ENCODE results near the gene MRPS7.

MRPS7 gene

DNA sequence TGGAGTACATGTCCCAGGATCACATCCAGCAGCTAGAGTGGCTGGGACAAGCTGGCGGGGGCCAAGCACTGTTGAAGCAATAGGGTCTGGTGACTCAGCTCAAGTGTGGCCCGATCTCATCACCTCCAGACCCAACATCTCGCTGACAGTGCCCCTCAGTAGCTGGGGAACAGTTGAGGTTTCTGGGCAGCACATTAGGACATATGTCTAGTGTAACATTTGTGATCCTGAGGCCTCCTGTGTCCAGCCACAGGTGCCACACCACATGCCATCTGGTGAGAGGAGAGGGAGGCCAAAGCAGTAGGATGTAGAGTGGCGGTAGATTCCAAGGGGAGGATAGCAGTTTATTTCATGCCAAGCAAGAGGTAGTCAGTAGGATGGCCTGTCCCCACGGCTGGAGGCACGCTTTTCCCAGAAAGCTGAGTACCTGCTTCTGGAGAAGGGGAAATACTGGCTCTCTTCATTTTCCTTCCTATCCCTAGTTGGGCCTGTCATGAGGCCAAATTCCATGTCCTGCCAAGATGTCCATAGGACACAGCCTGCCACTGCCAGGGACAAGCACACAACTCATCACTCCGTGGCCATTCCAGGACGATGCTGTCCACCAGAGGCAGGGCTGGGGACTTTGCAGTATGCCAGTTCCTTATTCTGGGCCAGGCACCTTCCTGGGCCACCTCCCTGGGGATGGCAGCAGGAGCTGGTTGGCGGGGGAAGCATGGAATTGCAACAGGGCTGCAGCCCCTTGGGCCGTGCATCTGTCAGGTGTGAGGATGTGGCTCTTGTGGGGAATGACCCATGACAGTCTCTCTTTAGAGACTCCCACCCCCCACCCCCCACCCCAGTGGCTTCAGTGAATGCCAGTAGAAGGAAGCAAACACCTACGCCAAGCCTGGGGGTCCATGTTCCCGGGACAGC, 24.3 kb upstream of the MRPS7 start:
- Histone ChIP-seq H3K36me3 (ENCODE audit: control insufficient read depth, insufficient read depth, low read length) (peaks cover 80% of the 10 kb centered on the region), H3K4me3 (ENCODE audit: insufficient read depth, low read depth, low read length, poor library complexity, severe bottlenecking) (no peak overlapping the region), H3K4me1 (ENCODE audit: control insufficient read depth, insufficient read depth, low read length, poor library complexity, severe bottlenecking) (peaks cover 20% of the 10 kb centered on the region), H3K27me3 (replicated peaks; ENCODE audit: control insufficient read depth, insufficient read depth, low read length, poor library complexity, severe bottlenecking) (no peaks in the 10 kb centered on the region), H3K27ac (ENCODE audit: insufficient read depth, low read length, poor library complexity, severe bottlenecking) (no peak overlapping the region), H3K9me3 (ENCODE audit: control insufficient read depth, low read length) (no peaks in the 10 kb centered on the region)
- no peak for DNase-seq

DNA sequence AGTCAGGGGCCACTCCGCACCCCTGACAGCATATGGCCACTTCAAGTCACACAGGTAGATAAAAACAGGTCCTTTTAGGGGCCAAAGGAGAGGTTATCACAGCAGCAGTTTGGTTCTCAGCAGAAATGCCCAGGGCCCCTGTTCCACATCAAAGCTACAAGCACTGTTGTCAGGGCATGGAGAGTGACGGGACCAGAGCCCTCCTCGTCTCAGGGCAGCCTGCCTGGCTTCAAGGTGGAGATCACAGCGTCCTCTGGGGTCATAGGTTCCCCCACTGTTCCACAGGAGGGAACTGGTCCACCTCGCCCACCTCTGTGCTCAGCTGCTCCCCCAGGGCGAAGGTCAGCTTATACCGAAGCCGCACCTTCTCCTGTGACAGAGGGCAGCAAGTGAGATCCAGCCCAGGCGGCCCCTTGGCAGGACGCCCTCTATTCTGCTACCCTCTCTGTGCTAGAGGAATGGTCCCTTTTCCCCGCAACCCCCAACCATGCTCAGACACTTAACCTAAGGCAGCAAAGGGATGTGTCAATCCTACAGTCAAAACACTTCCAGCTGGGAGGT, 23.6 kb upstream of the MRPS7 start:
- H3K4me3 ChIP-seq (ENCODE audit: insufficient read depth, low read depth, low read length, poor library complexity, severe bottlenecking), result no peak overlapping the region
- H3K36me3 ChIP-seq (ENCODE audit: control insufficient read depth, insufficient read depth, low read length), result peaks cover 74% of the 10 kb centered on the region
- H3K27ac ChIP-seq (ENCODE audit: insufficient read depth, low read length, poor library complexity, severe bottlenecking), result no peak overlapping the region
- no peaks in the 10 kb centered on the region for H3K9me3 ChIP-seq (ENCODE audit: control insufficient read depth, low read length)
- DNase-seq, result no peak
- no peaks in the 10 kb centered on the region for H3K27me3 ChIP-seq (replicated peaks; ENCODE audit: control insufficient read depth, insufficient read depth, low read length, poor library complexity, severe bottlenecking)
- H3K4me1 ChIP-seq (ENCODE audit: control insufficient read depth, insufficient read depth, low read length, poor library complexity, severe bottlenecking), result peaks cover 27% of the 10 kb centered on the region

DNA sequence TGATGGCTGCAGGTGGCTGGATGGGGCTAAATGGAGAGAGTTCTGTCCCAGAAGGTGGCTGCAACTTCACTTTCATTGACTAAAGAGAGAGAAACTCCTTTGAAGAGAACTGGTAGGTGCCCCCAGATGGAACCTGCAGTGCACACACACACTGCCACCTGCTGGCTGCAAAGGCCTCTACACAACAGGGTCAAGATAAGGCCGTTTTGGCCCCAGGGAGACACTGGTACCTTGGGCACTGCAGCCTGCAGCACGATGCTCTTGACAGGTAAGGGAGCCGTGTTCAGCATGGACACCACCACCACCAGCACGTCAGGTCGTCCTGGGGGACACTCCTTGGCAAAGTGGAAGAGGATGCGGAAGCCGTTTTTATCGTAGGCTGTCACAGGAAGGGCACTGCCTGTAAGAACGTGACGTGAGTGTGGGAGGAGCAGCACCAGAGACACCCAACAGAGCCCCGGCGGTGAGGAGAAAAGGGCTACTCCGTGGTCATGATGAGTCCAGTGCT, 22.9 kb upstream of the MRPS7 start:
- Histone ChIP-seq H3K36me3 (ENCODE audit: control insufficient read depth, insufficient read depth, low read length) (peaks cover 79% of the 10 kb centered on the region), H3K27ac (ENCODE audit: insufficient read depth, low read length, poor library complexity, severe bottlenecking) (peak overlapping the region; percentile 40), H3K4me3 (ENCODE audit: insufficient read depth, low read depth, low read length, poor library complexity, severe bottlenecking) (peak overlapping the region; percentile 35), H3K27me3 (replicated peaks; ENCODE audit: control insufficient read depth, insufficient read depth, low read length, poor library complexity, severe bottlenecking) (no peaks in the 10 kb centered on the region), H3K9me3 (ENCODE audit: control insufficient read depth, low read length) (no peaks in the 10 kb centered on the region), H3K4me1 (ENCODE audit: control insufficient read depth, insufficient read depth, low read length, poor library complexity, severe bottlenecking) (peaks cover 33% of the 10 kb centered on the region)
- peak; percentile 19 to 46 (median 31) for DNase-seq

DNA sequence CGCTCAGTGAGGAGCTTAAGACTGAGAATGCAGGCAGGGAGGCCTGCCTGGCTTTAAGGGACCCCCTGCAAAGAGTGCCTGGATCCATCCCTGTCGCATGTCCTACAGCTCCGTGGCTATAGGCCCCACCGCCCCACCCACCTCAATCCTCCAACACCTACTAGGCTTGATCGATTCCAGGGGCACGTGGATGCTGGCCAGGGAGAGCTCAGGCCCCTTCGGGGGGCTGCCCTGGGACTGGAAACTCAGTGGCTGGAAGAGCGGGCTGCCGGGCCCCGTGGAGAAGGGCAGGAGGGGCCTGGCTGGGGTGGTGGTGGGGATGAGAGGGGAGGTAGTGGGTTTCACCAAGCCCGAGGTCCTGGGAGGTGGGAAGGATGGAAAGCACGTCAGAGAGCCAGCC, 22.5 kb upstream of the MRPS7 start:
- Histone ChIP-seq H3K27ac (ENCODE audit: insufficient read depth, low read length, poor library complexity, severe bottlenecking) (peak overlapping the region; percentile 40), H3K27me3 (replicated peaks; ENCODE audit: control insufficient read depth, insufficient read depth, low read length, poor library complexity, severe bottlenecking) (no peaks in the 10 kb centered on the region), H3K9me3 (ENCODE audit: control insufficient read depth, low read length) (no peaks in the 10 kb centered on the region), H3K4me1 (ENCODE audit: control insufficient read depth, insufficient read depth, low read length, poor library complexity, severe bottlenecking) (peaks cover 33% of the 10 kb centered on the region), H3K36me3 (ENCODE audit: control insufficient read depth, insufficient read depth, low read length) (peaks cover 84% of the 10 kb centered on the region), H3K4me3 (ENCODE audit: insufficient read depth, low read depth, low read length, poor library complexity, severe bottlenecking) (no peak overlapping the region)
- no peak for DNase-seq

DNA sequence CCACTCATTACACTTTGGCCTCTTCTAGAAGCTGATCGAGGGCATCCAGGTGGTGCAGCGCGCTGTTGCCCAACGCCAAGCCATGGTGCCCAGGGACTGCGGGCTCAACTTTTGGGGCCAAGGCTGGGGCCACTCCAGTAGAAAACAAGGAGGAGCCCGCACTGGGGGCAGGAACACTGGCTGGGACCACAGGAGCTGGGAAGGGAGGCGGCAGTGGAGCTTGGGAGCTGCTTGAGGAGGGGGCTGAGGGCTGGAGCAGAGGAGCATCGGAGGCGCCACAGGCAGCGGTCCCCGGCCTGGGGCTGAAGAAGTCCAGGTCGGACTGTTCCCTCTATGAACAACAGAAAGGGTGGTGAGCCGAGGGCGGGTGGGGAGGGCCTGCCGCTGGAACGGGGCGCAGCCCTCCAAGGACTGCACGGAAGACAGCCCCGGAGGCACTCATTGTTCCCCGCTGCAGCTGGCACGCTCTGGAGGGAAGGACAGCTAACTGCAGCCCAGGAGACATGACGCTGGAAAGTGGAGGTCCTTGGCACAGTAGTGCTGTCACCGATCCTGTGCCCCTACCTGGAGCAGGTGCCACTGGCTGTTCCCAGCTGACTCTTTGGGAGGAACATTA, 21.8 kb upstream of the MRPS7 start:
- H3K9me3 ChIP-seq (ENCODE audit: control insufficient read depth, low read length), result no peaks in the 10 kb centered on the region
- H3K27ac ChIP-seq (ENCODE audit: insufficient read depth, low read length, poor library complexity, severe bottlenecking), result peak overlapping the region; percentile 11
- no peak for DNase-seq
- no peaks in the 10 kb centered on the region for H3K27me3 ChIP-seq (replicated peaks; ENCODE audit: control insufficient read depth, insufficient read depth, low read length, poor library complexity, severe bottlenecking)
- peaks cover 81% of the 10 kb centered on the region for H3K36me3 ChIP-seq (ENCODE audit: control insufficient read depth, insufficient read depth, low read length)
- H3K4me3 ChIP-seq (ENCODE audit: insufficient read depth, low read depth, low read length, poor library complexity, severe bottlenecking), result no peak overlapping the region
- peaks cover 33% of the 10 kb centered on the region for H3K4me1 ChIP-seq (ENCODE audit: control insufficient read depth, insufficient read depth, low read length, poor library complexity, severe bottlenecking)

DNA sequence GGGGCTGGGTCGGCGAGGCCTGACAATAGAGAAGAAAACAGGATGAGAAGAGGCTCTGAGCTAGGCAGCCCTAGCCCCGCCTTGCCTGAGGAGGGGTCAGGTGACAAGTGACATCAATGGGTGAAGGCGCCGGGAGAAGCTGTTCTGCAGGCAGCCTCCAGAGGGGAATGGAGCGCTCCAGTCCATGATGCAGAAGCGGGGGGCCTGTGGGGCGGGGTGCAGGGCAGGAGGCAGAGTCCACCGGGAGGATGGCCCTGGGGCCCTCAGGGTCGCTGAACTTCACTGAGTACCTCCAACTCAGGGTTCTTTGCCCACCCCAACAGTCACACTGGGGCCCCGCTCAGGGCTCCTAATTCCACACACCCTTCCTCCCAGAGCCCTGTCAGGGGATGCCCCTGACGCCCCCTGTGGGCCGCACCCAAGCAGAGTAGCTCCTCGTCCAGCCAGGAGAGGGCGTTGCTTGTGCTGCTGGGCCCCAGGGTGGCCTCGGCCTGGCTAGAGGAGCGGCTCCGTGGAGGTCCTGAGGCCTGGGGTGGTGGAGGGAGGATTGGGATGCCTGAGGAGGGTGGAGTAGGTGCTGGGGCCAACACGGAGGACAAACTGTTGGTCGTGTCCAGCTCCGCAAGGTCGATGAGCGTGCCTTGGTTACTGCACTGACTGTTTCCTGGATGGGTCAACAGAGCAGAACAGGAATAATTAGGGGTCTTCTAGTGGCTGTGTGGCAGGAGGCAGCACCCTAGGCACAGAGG, 21.1 kb upstream of the MRPS7 start:
- Histone ChIP-seq H3K27me3 (replicated peaks; ENCODE audit: control insufficient read depth, insufficient read depth, low read length, poor library complexity, severe bottlenecking) (no peaks in the 10 kb centered on the region), H3K36me3 (ENCODE audit: control insufficient read depth, insufficient read depth, low read length) (peaks cover 81% of the 10 kb centered on the region), H3K4me1 (ENCODE audit: control insufficient read depth, insufficient read depth, low read length, poor library complexity, severe bottlenecking) (peaks cover 33% of the 10 kb centered on the region), H3K9me3 (ENCODE audit: control insufficient read depth, low read length) (no peaks in the 10 kb centered on the region), H3K27ac (ENCODE audit: insufficient read depth, low read length, poor library complexity, severe bottlenecking) (no peak overlapping the region), H3K4me3 (ENCODE audit: insufficient read depth, low read depth, low read length, poor library complexity, severe bottlenecking) (no peak overlapping the region)
- DNase-seq, result no peak

DNA sequence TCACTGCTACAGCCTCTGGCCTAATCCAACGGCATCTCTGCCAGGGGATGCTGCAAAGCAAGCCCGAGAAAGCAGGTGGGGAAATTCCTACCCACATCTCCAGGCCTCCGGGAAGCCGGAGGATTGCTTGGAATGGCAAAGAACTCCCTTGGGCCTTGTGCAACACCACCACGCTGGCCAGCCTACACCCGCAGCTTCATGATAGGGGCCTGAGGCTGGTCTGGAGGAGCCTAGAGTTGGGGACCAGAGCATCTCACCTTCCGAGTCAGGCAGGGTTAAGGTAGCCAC, 20.6 kb upstream of the MRPS7 start:
- no peak overlapping the region for H3K27ac ChIP-seq (ENCODE audit: insufficient read depth, low read length, poor library complexity, severe bottlenecking)

DNA sequence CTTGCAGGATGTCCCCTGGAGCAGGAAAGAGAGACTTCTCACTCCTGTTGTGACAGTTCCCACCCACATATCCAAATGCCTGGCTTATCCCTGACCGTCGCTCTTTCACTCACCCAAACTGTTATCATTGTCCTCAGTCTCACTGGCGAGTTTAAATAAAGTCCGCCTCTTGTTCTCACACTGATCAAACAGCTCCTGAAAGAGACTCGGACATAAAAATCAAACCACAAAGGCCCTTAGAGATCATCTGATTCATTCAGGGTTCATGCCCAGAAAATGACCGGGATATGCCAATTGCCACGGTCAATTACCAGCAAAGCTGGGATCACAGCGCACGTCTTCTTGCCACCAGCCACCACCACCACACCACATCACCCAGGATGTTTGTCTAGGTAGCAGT, 20.2 kb upstream of the MRPS7 start:
- no peak for DNase-seq
- H3K27ac ChIP-seq (ENCODE audit: insufficient read depth, low read length, poor library complexity, severe bottlenecking), result peak overlapping the region; percentile 44
- no peaks in the 10 kb centered on the region for H3K27me3 ChIP-seq (replicated peaks; ENCODE audit: control insufficient read depth, insufficient read depth, low read length, poor library complexity, severe bottlenecking)

More for the DNA sequence above, 20.6 kb upstream of the MRPS7 start:
- no peak for DNase-seq
- no peaks in the 10 kb centered on the region for H3K27me3 ChIP-seq (replicated peaks; ENCODE audit: control insufficient read depth, insufficient read depth, low read length, poor library complexity, severe bottlenecking)
- peaks cover 33% of the 10 kb centered on the region for H3K4me1 ChIP-seq (ENCODE audit: control insufficient read depth, insufficient read depth, low read length, poor library complexity, severe bottlenecking)
- H3K4me3 ChIP-seq (ENCODE audit: insufficient read depth, low read depth, low read length, poor library complexity, severe bottlenecking), result no peak overlapping the region
- no peaks in the 10 kb centered on the region for H3K9me3 ChIP-seq (ENCODE audit: control insufficient read depth, low read length)
- H3K36me3 ChIP-seq (ENCODE audit: control insufficient read depth, insufficient read depth, low read length), result peaks cover 82% of the 10 kb centered on the region

DNA sequence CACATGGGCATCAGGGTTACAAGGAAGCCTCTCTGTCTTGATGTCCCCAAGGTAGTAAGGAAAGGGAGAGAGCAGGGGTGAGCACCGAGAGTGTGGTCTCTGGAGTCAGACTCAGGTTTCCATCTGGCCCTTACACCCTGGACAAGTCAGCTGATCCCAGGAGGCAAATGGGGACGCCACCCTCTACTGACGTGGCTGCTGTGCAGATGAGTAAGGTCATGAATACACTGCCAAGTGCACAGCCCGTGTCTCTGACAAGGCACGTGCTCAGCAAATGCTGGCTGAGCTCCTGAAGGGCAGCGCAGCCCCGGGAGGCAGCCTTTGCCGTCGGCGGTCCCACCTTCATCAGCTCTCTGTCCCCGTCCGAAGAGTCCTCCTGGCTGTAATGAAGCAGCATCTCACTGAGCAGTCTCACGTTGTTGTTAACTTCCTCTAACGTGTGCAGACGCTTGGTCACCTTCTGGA, 19.7 kb upstream of the MRPS7 start:
- H3K9me3 ChIP-seq (ENCODE audit: control insufficient read depth, low read length), result no peaks in the 10 kb centered on the region
- H3K27me3 ChIP-seq (replicated peaks; ENCODE audit: control insufficient read depth, insufficient read depth, low read length, poor library complexity, severe bottlenecking), result no peaks in the 10 kb centered on the region
- H3K36me3 ChIP-seq (ENCODE audit: control insufficient read depth, insufficient read depth, low read length), result peaks cover 78% of the 10 kb centered on the region
- H3K4me3 ChIP-seq (ENCODE audit: insufficient read depth, low read depth, low read length, poor library complexity, severe bottlenecking), result no peak overlapping the region
- no peak for DNase-seq
- H3K27ac ChIP-seq (ENCODE audit: insufficient read depth, low read length, poor library complexity, severe bottlenecking), result peak overlapping the region; percentile 67
- H3K4me1 ChIP-seq (ENCODE audit: control insufficient read depth, insufficient read depth, low read length, poor library complexity, severe bottlenecking), result peaks cover 33% of the 10 kb centered on the region

More for the DNA sequence above, 20.2 kb upstream of the MRPS7 start:
- Histone ChIP-seq H3K9me3 (ENCODE audit: control insufficient read depth, low read length) (no peaks in the 10 kb centered on the region), H3K4me3 (ENCODE audit: insufficient read depth, low read depth, low read length, poor library complexity, severe bottlenecking) (no peak overlapping the region), H3K36me3 (ENCODE audit: control insufficient read depth, insufficient read depth, low read length) (peaks cover 82% of the 10 kb centered on the region), H3K4me1 (ENCODE audit: control insufficient read depth, insufficient read depth, low read length, poor library complexity, severe bottlenecking) (peaks cover 33% of the 10 kb centered on the region)

Data from effector memory CD4-positive, alpha-beta T cell (primary cell).